ENCODE results near the gene CLTCL1. TPM values are rescaled to one million over a fixed set of nuclear protein-coding genes. Genes with fewer than 3 reads are reported as not detected.

The CLTCL1 gene
- total and polyA plus RNA-seq, 4 donors: 2.0 to 4.8 (median 2.6) TPM

DNA sequence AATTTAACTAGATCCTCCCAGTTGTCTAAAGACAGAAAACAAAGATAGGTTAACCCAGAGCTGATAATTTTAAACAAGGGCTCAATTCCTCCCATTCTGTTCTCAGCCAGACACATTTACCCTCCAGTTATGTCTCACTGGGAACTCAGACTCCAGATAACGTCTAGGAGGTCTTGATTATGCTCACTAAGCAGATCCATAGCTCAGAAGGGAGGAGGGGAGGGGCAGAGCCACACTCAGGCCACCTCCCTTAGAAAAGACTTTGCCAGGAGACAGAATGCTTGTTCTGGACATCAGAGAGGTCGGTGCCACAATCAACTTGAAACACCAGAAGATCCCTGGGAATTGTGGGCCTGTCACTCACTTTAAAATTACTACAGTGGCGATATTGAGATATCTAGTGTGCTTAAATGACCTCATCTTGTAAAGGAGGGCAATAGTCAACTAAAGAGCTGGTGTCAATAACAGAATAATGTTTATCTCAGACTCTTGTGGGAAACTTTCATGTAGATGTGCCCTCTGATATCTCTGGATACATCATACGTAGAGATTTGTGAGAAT, 83.2 kb downstream of the CLTCL1 start (continued):
- TF ChIP-seq, protein P1, sequence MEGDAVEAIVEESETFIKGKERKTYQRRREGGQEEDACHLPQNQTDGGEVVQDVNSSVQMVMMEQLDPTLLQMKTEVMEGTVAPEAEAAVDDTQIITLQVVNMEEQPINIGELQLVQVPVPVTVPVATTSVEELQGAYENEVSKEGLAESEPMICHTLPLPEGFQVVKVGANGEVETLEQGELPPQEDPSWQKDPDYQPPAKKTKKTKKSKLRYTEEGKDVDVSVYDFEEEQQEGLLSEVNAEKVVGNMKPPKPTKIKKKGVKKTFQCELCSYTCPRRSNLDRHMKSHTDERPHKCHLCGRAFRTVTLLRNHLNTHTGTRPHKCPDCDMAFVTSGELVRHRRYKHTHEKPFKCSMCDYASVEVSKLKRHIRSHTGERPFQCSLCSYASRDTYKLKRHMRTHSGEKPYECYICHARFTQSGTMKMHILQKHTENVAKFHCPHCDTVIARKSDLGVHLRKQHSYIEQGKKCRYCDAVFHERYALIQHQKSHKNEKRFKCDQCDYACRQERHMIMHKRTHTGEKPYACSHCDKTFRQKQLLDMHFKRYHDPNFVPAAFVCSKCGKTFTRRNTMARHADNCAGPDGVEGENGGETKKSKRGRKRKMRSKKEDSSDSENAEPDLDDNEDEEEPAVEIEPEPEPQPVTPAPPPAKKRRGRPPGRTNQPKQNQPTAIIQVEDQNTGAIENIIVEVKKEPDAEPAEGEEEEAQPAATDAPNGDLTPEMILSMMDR (IDR thresholded peaks at IDR 0.05; ENCODE audit: low read depth, low read length, missing input control): no peak
- TF ChIP-seq FOXA2 (IDR thresholded peaks at IDR 0.05) (no peak), RAD21 (IDR thresholded peaks at IDR 0.05) (no peak), NR2F2 (IDR thresholded peaks at IDR 0.05) (no peak), HNF4A (conservative IDR thresholded peaks at IDR 0.05) (no peak), JUND (IDR thresholded peaks at IDR 0.05) (no peak), EGR1 (IDR thresholded peaks at IDR 0.05; ENCODE audit: low read depth in 2 of 2) (no peak), FOXA1 (IDR thresholded peaks at IDR 0.05) (no peak)

DNA sequence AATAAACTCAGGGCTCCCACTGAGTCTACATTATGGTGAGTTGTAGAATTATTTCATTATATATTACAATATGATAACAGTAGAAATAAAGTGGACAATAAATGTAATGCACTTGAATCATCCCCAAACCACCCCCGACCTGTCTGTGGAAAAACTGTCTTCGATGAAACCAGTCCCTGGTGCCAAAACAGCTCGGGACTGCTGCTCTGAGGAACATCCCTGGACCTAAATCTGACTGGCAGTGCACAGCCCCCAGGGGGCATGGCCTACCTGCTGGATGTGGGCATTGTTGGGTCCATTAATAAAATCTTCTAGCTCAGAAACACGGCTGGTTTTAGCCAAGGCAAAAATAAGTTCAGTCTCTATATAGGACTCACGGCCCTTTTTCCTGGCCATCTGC, 83.6 kb downstream of the CLTCL1 start:
- Histone ChIP-seq H3K27me3 (ENCODE audit: control insufficient read depth in 4 of 4, insufficient read depth in 4 of 4, low read length in 3 of 4) (no peaks in the 10 kb centered on the region), H3K4me1 (ENCODE audit: control insufficient read depth in 4 of 4, insufficient read depth in 4 of 4, low read length in 3 of 4) (no peaks in the 10 kb centered on the region), H3K9me3 (ENCODE audit: control insufficient read depth in 4 of 4, low read length in 3 of 4) (no peaks in the 10 kb centered on the region), H3K4me3 (ENCODE audit: low read depth in 1 of 3, low read length in 3 of 3) (no peak overlapping the region), H3K27ac (ENCODE audit: low read depth in 1 of 2, low read length in 2 of 2) (no peak overlapping the region), H3K36me3 (ENCODE audit: control insufficient read depth in 4 of 4, insufficient read depth in 3 of 4, low read depth in 1 of 4, low read length in 3 of 4) (peaks cover 0 to 12% (median 4%) of the 10 kb centered on the region in 4 donors), H3K9ac (ENCODE audit: low read depth in 1 of 2, low read length in 2 of 2) (no peak overlapping the region)
- no peak for TF ChIP-seq HNF4G (IDR thresholded peaks at IDR 0.05)
- no peak for TF ChIP-seq REST (IDR thresholded peaks at IDR 0.05)
- no peak for TF ChIP-seq RAD21 (IDR thresholded peaks at IDR 0.05)
- no peak for TF ChIP-seq EGR1 (IDR thresholded peaks at IDR 0.05; ENCODE audit: low read depth in 2 of 2)
- no peak for TF ChIP-seq FOXA2 (IDR thresholded peaks at IDR 0.05)
- TF ChIP-seq NR2F2 (IDR thresholded peaks at IDR 0.05): no peak
- TF ChIP-seq TAF1 (conservative IDR thresholded peaks at IDR 0.05): no peak
- TF ChIP-seq GABPA (IDR thresholded peaks at IDR 0.05 in 1 of 2, conservative IDR thresholded peaks at IDR 0.05 in 1 of 2): no peak
- TF ChIP-seq RXRA (IDR thresholded peaks at IDR 0.05): no peak
- no peak for TF ChIP-seq YY1 (IDR thresholded peaks at IDR 0.05)
- TF ChIP-seq, protein P1 (IDR thresholded peaks at IDR 0.05; ENCODE audit: low read depth, low read length, missing input control): no peak
- TF ChIP-seq, protein P2, sequence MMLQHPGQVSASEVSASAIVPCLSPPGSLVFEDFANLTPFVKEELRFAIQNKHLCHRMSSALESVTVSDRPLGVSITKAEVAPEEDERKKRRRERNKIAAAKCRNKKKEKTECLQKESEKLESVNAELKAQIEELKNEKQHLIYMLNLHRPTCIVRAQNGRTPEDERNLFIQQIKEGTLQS (IDR thresholded peaks at IDR 0.05): no peak
- TF ChIP-seq, protein P3, sequence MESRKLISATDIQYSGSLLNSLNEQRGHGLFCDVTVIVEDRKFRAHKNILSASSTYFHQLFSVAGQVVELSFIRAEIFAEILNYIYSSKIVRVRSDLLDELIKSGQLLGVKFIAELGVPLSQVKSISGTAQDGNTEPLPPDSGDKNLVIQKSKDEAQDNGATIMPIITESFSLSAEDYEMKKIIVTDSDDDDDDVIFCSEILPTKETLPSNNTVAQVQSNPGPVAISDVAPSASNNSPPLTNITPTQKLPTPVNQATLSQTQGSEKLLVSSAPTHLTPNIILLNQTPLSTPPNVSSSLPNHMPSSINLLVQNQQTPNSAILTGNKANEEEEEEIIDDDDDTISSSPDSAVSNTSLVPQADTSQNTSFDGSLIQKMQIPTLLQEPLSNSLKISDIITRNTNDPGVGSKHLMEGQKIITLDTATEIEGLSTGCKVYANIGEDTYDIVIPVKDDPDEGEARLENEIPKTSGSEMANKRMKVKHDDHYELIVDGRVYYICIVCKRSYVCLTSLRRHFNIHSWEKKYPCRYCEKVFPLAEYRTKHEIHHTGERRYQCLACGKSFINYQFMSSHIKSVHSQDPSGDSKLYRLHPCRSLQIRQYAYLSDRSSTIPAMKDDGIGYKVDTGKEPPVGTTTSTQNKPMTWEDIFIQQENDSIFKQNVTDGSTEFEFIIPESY (IDR thresholded peaks at IDR 0.05): no peak
- no peak for TF ChIP-seq JUND (IDR thresholded peaks at IDR 0.05)
- TF ChIP-seq HNF4A (conservative IDR thresholded peaks at IDR 0.05): no peak
- 94% methylated on average over 5 of the region's 5 CpGs for WGBS
- DNase-seq (ENCODE audit: low spot score): no peak

Measured in liver (tissue), 9 donors.